ENCODE results near the gene CD14.

CD14 gene

DNA sequence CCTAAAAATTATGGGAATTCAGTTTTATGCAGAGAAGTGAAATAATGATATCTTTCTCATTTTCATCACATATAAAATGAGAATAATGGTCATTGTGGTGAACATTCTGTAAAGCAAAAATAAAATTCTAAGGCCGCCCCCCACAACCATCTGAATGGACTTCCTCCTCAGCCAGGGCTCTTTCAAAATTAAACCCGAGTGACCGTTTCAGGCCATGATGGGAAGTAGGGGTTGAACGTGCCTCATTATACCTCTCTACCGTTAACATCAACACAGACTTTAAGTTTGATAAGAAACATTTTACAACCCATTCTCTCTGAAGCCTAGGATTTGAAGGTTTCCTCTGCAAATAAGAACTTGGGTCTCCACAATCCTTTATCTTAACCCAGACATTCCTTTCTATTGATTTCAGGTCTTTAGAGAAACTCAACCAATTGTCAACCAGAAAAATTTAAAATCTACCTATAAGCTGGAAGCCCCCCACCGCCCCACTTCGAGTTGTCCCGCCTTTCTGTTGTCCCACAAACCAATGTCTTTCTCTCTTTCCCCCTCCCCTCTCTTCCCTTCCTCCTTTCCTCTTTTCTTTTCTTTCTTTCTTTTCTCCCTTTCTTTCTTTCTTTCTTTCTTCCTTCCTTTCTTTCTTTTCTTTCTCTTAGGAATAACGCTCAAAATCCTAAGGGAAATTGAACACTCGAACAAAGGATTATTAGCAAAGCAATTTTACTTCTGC, 4.6 kb upstream of the CD14 start:
- DNase-seq (ENCODE audit: insufficient read length, low spot score) (no peak), FAIRE-seq (no peak)
- TF ChIP-seq SPI1 (IDR thresholded peaks at IDR 0.05; ENCODE audit: low read depth, low read length): no peak
- no peak for TF ChIP-seq POLR2A (IDR thresholded peaks at IDR 0.05; ENCODE audit: low read depth, low read length)
- TF ChIP-seq POU2F2 (IDR thresholded peaks at IDR 0.05; ENCODE audit: low read depth, low read length): no peak
- TF ChIP-seq POLR2AphosphoS5 (IDR thresholded peaks at IDR 0.05; ENCODE audit: low read depth, low read length): no peak
- TF ChIP-seq PAX5 (IDR thresholded peaks at IDR 0.05; ENCODE audit: insufficient read depth, low read length, severe bottlenecking): no peak
- TF ChIP-seq TAF1 (IDR thresholded peaks at IDR 0.05; ENCODE audit: low read depth, low read length): no peak

GRCh38 chr5:140635291-140636257, 2.6 kb upstream of the CD14 start:
- FAIRE-seq (no peak), DNase-seq (ENCODE audit: insufficient read length, low spot score) (no peak)
- TF ChIP-seq SPI1 (IDR thresholded peaks at IDR 0.05; ENCODE audit: low read depth, low read length): no peak
- TF ChIP-seq POU2F2 (IDR thresholded peaks at IDR 0.05; ENCODE audit: low read depth, low read length): no peak
- TF ChIP-seq PAX5 (IDR thresholded peaks at IDR 0.05; ENCODE audit: insufficient read depth, low read length, severe bottlenecking): no peak
- TF ChIP-seq TAF1 (IDR thresholded peaks at IDR 0.05; ENCODE audit: low read depth, low read length): no peak
- no peak for TF ChIP-seq POLR2AphosphoS5 (IDR thresholded peaks at IDR 0.05; ENCODE audit: low read depth, low read length)

- FAIRE-seq (no peak), DNase-seq (ENCODE audit: insufficient read length, low spot score) (no peak)
- no peak for TF ChIP-seq POLR2AphosphoS5 (IDR thresholded peaks at IDR 0.05; ENCODE audit: low read depth, low read length)
- no peak for TF ChIP-seq PAX5 (IDR thresholded peaks at IDR 0.05; ENCODE audit: insufficient read depth, low read length, severe bottlenecking)
- no peak for TF ChIP-seq TAF1 (IDR thresholded peaks at IDR 0.05; ENCODE audit: low read depth, low read length)
- TF ChIP-seq POLR2A (IDR thresholded peaks at IDR 0.05; ENCODE audit: low read depth, low read length): no peak
- TF ChIP-seq POU2F2 (IDR thresholded peaks at IDR 0.05; ENCODE audit: low read depth, low read length): no peak
- TF ChIP-seq SPI1 (IDR thresholded peaks at IDR 0.05; ENCODE audit: low read depth, low read length): no peak
Observed at GRCh38 chr5:140634103-140634502, 1.1 kb upstream of the CD14 start.

GRCh38 chr5:140633501-140633900, 526 bp upstream of the CD14 start:
- no peak for FAIRE-seq
- no peak for DNase-seq (ENCODE audit: insufficient read length, low spot score)
- TF ChIP-seq POU2F2 (IDR thresholded peaks at IDR 0.05; ENCODE audit: low read depth, low read length) (no peak), PAX5 (IDR thresholded peaks at IDR 0.05; ENCODE audit: insufficient read depth, low read length, severe bottlenecking) (no peak), POLR2A (IDR thresholded peaks at IDR 0.05; ENCODE audit: low read depth, low read length) (no peak), TAF1 (IDR thresholded peaks at IDR 0.05; ENCODE audit: low read depth, low read length) (no peak), SPI1 (IDR thresholded peaks at IDR 0.05; ENCODE audit: low read depth, low read length) (no peak), POLR2AphosphoS5 (IDR thresholded peaks at IDR 0.05; ENCODE audit: low read depth, low read length) (no peak)

DNA sequence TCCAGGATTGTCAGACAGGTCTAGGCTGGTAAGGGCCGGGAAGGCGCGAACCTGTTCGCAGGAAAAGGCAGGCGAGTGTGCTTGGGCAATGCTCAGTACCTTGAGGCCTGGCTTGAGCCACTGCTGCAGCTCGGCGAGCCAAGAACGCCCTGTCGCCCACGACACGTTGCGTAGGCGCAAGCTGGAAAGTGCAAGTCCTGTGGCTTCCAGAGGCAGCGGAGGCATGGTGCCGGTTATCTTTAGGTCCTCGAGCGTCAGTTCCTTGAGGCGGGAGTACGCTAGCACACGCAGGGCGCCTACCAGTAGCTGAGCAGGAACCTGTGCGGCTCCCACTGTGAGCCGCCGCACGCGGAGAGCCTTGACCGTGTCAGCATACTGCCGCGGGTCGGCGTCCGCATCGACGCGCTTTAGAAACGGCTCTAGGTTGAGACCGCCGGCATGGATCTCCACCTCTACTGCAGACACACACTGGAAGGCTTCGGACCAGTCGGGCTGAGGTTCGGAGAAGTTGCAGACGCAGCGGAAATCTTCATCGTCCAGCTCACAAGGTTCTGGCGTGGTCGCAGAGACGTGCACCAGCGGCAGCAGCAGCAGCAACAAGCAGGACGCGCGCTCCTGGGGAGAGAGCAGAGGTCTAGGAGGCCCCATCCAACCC, 482 bp downstream of the CD14 start:
- peak; percentile 90 for FAIRE-seq
- TF ChIP-seq POLR2A (IDR thresholded peaks at IDR 0.05; ENCODE audit: low read depth, low read length): no peak
- TF ChIP-seq TAF1 (IDR thresholded peaks at IDR 0.05; ENCODE audit: low read depth, low read length): no peak
- no peak for TF ChIP-seq POU2F2 (IDR thresholded peaks at IDR 0.05; ENCODE audit: low read depth, low read length)
- no peak for TF ChIP-seq PAX5 (IDR thresholded peaks at IDR 0.05; ENCODE audit: insufficient read depth, low read length, severe bottlenecking)
- no peak for TF ChIP-seq POLR2AphosphoS5 (IDR thresholded peaks at IDR 0.05; ENCODE audit: low read depth, low read length)
- no peak for TF ChIP-seq SPI1 (IDR thresholded peaks at IDR 0.05; ENCODE audit: low read depth, low read length)
- DNase-seq (ENCODE audit: insufficient read length, low spot score): peak; percentile 39

DNA sequence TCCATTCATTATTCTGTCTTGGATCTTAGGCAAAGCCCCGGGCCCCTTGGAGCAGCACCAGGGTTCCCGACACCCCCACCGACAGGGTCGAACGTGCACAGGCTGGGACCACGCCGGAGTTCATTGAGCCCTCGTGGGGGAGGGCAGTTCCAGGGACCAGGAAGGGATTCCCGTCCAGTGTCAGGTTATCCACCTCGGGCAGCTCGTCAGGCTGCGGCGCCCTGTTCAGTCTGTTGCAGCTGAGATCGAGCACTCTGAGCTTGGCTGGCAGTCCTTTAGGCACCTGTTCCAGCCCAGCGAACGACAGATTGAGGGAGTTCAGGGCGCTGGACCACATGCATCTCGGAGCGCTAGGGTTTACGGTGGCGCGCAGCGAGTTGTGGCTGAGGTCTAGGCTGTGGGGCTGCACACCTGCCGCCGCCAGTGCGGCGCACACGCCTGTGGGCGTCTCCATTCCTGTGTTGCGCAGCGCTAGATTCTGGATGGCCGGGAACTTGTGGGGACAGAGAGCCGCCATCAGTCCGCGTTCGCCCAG, 1.1 kb downstream of the CD14 start:
- no peak for TF ChIP-seq POLR2A (IDR thresholded peaks at IDR 0.05; ENCODE audit: low read depth, low read length)
- TF ChIP-seq POLR2AphosphoS5 (IDR thresholded peaks at IDR 0.05; ENCODE audit: low read depth, low read length): no peak
- TF ChIP-seq TAF1 (IDR thresholded peaks at IDR 0.05; ENCODE audit: low read depth, low read length): no peak
- FAIRE-seq (no peak), DNase-seq (ENCODE audit: insufficient read length, low spot score) (peak; percentile 23)

GRCh38 chr5:140631036-140631417, 1.9 kb downstream of the CD14 start:
- DNase-seq (ENCODE audit: insufficient read length, low spot score) (no peak), FAIRE-seq (no peak)
- no peak for TF ChIP-seq SPI1 (IDR thresholded peaks at IDR 0.05; ENCODE audit: low read depth, low read length)
- no peak for TF ChIP-seq POU2F2 (IDR thresholded peaks at IDR 0.05; ENCODE audit: low read depth, low read length)
- TF ChIP-seq POLR2AphosphoS5 (IDR thresholded peaks at IDR 0.05; ENCODE audit: low read depth, low read length): no peak
- TF ChIP-seq TAF1 (IDR thresholded peaks at IDR 0.05; ENCODE audit: low read depth, low read length): no peak
- no peak for TF ChIP-seq POLR2A (IDR thresholded peaks at IDR 0.05; ENCODE audit: low read depth, low read length)
- TF ChIP-seq PAX5 (IDR thresholded peaks at IDR 0.05; ENCODE audit: insufficient read depth, low read length, severe bottlenecking): no peak

DNA sequence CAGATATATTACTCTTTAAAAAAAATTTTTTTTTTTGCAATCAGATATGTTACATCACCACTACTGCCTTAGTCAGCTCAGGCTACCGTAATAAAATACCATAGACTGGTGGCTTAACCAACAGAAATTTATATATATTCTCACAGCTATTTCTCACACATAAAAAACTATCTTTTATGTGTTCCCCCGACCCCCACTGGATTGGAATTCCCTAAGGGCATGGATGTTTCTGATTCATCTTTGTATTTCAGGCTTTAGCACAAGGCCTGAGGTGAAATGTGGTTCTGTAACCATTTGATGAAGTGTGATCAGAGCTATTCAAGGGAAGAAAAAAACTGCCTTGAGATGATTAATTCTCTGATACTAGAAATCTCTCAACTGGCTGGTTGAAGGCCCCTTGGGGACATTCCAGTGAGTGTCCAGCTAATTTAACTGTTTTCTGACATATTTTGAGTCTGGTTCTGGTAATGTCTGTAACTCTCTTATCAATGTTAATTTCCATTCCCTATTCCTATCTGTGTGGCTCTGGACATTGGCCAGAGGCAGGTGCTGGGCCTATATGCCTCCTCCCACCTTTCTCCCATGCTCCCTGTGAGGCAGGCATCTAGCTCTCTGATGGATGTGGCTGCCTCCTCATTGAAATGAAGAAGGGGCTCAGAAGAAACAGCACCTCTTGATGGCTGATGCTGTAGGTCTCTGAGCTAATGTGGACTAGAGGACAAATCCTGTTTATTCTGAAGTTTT, 2.5 kb downstream of the CD14 start:
- TF ChIP-seq POU2F2 (IDR thresholded peaks at IDR 0.05; ENCODE audit: low read depth, low read length) (no peak), POLR2A (IDR thresholded peaks at IDR 0.05; ENCODE audit: low read depth, low read length) (no peak), POLR2AphosphoS5 (IDR thresholded peaks at IDR 0.05; ENCODE audit: low read depth, low read length) (no peak), SPI1 (IDR thresholded peaks at IDR 0.05; ENCODE audit: low read depth, low read length) (no peak), TAF1 (IDR thresholded peaks at IDR 0.05; ENCODE audit: low read depth, low read length) (no peak), PAX5 (IDR thresholded peaks at IDR 0.05; ENCODE audit: insufficient read depth, low read length, severe bottlenecking) (no peak)
- FAIRE-seq: no peak
- no peak for DNase-seq (ENCODE audit: insufficient read length, low spot score)

All from GM12891 (cell line).